Astrocyte of the spinal cord (primary cell): Measurements from ENCODE around the gene CATSPERE.

ENCODE experiments used
- DNase-seq: peaks from one replicate; pipeline ENCODE4 v3.0.0; 2011; ENCODE audit warnings: low read depth, low spot score
- H3K4me3 ChIP-seq: 2 replicates; pipeline ENCODE4 v1.5.1; 2011; ENCODE audit warnings: low read depth, mild to moderate bottlenecking, low read length, moderate library complexity
- in situ Hi-C: cut with HindIII; loops from 2 replicates; pipeline ENCODE4 v1.10.0; 2017; ENCODE audit warnings: low sequenced_read_pairs
- TF ChIP-seq, protein P1 (sequence below): IDR thresholded peaks from 2 replicates; pipeline ENCODE4 v1.5.1; 2012; ENCODE audit warnings: low read depth, mild to moderate bottlenecking, low read length, inconsistent platforms

The CATSPERE gene

DNA sequence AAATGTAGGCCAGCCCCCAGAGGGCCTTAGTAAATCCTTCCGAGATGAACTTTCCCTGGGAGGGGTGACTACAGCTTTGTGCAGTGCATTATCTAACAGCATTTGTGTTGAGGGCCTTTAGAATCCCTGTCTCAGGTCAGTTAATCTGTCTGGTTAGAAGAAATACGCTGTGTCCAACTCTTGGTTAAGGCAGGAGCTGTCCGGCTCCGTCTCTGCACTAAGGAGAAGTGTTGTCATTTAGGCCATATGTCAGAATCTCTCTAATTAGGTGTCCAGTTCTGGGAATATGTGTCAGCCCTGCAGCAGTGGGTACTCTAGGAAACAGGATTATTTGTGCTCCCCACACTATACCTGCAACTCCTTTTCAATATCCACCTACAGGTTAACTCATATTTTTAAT is 124.8 kb downstream of the CATSPERE start:
- TF ChIP-seq, protein P1, sequence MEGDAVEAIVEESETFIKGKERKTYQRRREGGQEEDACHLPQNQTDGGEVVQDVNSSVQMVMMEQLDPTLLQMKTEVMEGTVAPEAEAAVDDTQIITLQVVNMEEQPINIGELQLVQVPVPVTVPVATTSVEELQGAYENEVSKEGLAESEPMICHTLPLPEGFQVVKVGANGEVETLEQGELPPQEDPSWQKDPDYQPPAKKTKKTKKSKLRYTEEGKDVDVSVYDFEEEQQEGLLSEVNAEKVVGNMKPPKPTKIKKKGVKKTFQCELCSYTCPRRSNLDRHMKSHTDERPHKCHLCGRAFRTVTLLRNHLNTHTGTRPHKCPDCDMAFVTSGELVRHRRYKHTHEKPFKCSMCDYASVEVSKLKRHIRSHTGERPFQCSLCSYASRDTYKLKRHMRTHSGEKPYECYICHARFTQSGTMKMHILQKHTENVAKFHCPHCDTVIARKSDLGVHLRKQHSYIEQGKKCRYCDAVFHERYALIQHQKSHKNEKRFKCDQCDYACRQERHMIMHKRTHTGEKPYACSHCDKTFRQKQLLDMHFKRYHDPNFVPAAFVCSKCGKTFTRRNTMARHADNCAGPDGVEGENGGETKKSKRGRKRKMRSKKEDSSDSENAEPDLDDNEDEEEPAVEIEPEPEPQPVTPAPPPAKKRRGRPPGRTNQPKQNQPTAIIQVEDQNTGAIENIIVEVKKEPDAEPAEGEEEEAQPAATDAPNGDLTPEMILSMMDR = no peak
- no peak for DNase-seq
- no peak overlapping the region for H3K4me3 ChIP-seq
- in situ Hi-C loops = no loop called here

DNA sequence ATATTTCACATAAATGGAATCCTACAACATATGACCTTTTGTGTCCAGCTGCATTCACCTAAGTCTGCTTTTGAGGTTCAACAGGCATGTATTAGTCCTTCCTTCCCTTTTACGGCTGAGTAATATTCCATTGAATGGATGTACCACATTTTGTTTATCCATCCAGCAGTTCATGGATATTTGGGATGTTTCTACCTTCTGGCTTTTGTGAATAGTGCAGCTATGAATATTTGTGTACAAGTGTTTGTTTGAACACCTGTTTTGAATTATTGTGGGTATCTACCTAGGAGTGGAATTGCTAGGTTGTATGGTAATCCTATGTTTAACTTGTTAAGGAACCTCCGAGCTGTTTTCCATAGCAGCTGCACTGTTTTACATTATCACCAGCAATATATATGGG is 129.6 kb downstream of the CATSPERE start:
- no peak for DNase-seq
- TF ChIP-seq, protein P1 = no peak
- in situ Hi-C loops = no loop called here
- H3K4me3 ChIP-seq = no peak overlapping the region

DNA sequence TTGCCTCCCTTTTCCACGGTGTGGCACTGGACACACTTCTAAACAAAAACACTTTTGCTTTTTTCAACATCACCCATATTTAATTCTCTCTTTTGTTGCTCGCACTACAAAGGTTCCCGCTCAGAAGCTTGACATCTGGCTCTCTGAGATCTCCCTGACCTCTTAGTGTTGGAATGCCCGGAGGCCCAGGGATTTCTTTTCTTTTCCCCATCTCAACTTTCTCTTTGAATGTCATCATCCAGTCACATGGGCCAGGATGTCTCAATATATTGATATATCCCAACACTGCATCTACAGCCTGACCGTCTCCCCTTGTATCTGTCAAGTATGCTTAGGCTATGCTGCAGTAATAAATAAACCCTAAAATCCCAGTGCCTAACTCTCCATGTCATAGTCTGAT is 137.5 kb downstream of the CATSPERE start:
- in situ Hi-C loops = no loop called here
- TF ChIP-seq, protein P1 = no peak
- no peak for DNase-seq
- no peak overlapping the region for H3K4me3 ChIP-seq

DNA sequence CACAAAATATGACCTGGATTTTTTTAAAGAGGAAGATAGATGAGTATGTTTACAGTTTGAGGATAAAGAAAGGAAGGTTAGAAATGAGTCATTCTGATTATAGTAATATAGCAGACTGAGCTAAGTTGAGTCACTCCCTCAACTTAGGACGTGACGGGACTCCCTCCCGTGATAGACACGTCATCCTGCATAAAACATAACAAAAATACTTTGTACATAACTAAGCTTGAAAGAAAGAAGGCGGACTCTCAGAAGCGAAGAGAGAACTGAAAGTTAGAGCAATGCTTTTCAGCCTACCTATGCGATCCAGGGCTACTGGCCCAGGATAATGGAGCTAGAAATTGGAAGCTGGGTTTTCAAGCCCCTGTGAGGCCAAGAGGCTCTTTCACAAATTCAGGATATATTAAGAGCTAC is 138.9 kb downstream of the CATSPERE start:
- H3K4me3 ChIP-seq = peak overlapping the region; percentile 38
- in situ Hi-C loops = no loop called here
- peak; percentile 97 for DNase-seq
- TF ChIP-seq, protein P1 = no peak

DNA sequence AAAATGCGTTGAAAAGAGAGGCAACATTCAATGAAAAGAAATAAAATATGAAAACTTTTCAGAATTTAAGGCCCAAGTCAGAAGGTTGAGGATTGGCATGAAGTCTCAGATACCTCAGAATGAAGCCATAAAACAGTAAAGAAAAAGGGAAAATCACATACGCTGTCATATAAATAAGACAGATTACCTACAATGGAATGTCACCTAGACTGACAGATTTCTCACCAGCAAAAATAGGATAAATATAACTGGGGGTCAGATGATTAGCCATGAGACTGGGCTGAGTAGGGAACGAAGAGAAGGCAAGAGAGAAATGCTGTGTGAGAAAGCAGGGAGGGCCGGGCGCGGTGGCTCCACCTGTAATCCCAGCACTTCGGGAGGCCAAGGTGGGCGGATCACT is 140.3 kb downstream of the CATSPERE start:
- TF ChIP-seq, protein P1 = no peak
- H3K4me3 ChIP-seq = no peak overlapping the region
- in situ Hi-C loops = no loop called here
- no peak for DNase-seq

DNA sequence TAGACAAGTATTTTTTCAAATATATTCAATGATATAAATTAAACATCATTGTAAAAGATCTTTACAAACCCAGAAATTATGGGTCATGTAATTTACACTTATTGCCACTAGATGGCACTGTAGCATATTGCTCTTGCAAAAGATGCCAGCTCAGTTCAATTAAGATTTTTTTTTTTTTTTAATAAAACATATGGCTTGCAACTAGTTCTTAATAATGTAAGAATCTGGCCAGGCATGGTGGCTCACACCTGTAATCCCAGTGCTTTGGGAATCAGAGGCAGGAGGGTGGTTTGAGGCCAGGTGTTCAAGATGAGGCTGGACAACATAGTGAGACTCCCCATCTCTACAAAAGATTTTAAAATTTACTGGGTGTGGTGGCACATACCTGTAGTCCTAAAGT is 142.4 kb downstream of the CATSPERE start:
- in situ Hi-C loops = no loop called here
- DNase-seq = peak; percentile 38
- H3K4me3 ChIP-seq = no peak overlapping the region
- TF ChIP-seq, protein P1 = peak; percentile 61

DNA sequence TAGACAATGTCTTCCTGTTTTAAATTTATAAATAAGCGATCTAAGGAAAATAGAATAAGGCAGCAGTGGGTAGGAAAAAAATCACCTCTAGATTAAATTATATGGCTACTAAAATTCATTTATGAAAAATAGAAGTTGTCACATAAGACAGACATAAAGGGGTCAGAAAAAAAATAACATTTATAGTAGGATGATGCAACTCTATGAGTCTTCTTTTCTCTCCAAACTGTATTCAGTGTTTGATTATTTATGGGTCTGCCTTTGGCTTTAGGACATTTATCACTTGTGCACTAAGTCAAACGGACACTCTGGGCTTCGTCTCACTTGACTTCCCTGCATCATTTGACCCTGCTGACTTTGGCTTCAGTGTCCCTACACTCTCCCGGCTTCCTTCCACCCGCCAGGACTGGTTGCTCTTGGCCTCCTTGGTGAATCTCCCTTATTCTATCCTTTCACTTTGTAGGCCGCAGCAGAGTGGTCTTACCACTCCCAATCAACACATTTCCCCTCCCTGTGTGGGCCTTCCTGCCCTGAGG is 144.8 kb downstream of the CATSPERE start:
- TF ChIP-seq, protein P1 = no peak
- in situ Hi-C loops = no loop called here
- no peak for DNase-seq
- no peak overlapping the region for H3K4me3 ChIP-seq
